HuH-7.5 (cell line): ENCODE data around the gene BRSK2.
"Not testable (repeated sequence)": the region's sequence is repeated elsewhere in the genome, so short reads cannot be mapped to it uniquely, and the experiment has no call there.

Experiments
- DNase-seq: peaks from one replicate; pipeline ENCODE4 v3.0.0; 2011; ENCODE audit warnings: low spot score

BRSK2 gene

DNA sequence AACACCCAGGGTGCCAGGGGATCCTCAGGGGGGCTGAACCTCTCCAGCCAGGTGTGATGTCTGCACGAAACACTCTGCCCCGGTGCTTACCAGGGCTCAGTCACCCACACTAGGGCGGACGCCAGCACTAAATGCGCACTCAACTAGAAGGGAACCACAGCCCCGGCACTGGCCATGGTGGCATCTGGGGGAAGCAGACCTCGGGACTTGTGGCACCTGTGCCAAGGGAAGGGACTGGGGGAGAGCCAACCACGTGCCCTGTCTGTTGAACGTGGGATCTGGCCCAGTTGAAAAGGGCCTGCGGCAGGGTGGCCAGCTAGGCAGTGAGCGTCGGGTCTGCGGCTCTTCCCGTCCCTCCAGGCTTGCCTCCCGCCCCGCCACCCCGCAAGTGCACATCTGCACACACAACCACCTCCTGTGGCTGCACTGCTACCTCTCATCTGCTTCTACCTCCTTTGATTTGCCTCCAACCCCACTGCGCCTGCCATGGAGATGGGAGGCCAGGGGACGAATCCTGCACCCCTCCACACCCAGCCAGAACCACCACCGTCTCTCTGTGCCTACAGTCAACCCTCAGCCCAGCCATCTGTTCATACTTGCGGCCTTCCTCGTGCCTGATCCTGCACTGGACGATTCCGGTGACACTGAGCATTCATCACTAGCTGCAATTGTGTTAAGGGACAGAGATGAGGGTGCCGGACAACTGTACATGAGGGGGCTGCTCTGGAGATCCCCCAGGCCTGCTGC is 111.9 kb downstream of the BRSK2 start:
- no peak for DNase-seq

DNA sequence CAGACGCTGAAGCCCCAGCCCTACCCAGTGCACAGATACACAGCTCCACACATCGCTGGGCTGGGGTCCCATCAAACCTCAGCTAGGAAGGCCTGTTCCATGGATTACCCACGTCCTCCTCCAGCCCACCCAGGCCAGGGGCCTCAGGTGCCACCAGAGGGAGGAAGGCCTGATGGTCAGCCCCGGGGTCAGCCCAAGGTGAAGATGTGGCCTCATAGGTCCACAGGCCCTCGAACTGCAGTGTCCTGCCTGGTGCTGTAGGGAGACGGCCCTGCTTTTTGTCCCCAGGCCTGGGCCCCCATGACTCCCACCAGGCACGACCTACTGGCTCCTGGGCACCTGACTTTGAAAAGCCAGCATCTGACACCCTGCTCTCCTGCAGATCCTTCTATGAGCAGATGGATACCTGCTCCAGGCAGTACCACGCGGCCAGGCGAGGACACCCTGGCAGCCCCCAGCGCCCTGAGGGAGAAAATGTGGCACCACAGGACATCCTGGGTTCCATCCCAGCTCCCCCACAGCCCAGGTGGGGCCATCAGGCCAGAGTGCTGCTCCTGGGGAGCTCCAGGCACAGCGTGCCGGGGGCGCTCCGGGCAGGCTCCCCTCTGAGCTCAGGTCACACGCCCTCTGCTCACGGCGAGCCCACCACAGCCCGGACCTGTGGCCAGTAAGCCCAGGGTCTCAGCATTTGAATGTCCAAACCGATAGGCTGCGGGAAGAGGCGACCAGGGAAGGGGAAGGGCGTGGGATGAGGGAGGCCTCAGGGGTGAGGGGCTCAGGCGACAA is 112.6 kb downstream of the BRSK2 start:
- no peak for DNase-seq

DNA sequence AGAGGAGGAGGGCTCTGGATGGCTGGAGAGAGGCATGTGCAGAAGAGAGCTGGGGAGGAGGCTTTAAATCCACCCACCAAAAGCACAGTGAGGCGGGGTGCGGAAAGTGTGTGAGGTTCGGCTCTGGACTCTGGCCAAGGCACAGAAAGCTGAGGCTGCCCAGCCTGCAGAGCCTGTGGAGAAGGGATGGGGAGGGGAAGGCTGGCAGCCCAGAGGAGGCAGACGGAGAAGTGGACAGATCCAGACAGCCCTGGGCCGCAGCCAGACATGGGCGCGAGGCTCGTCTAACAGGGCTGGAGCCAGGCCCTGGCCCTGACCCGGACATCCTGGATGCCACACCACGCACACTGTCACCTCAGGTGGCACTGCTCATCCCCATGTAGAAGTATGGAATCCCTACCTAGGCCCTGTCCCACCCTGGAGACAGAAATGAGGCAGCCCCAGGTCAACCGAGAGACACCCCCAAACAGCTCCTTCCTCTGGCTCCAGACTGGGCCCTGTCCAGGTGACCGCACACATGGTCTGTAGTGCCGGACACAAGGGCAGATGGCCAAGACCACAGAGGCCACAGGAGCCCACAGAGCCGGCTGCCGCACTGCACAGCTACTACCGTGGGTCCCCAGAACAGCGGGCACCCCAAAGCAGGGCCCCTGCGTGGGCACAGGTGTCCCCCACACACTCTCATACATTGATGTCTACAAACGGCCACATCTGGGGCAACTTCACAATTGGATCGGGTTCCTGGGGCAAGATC is 113.4 kb downstream of the BRSK2 start:
- DNase-seq: no peak

GRCh38 chr11:1503708-1504104 is 114.0 kb downstream of the BRSK2 start:
- no peak for DNase-seq

DNA sequence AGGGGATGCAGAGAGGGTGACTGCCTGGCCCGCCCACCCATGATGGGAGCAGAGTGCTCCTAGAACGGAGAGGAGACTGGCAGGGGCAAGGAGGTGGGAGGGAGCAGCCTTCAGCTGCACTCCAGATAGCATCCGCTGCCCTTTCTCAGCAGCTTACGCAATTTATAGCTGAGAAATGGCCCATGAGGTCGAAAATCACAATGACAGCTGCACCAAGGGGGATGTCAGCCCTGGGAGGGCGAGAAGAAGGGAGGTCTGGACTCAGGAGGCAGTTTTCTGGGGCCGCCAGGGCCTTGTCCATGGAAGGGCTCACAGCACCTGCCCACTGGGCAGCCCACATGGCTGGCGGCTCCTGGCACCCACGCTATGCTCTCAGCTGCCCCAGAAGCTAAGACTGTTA is 114.4 kb downstream of the BRSK2 start:
- DNase-seq: no peak

DNA sequence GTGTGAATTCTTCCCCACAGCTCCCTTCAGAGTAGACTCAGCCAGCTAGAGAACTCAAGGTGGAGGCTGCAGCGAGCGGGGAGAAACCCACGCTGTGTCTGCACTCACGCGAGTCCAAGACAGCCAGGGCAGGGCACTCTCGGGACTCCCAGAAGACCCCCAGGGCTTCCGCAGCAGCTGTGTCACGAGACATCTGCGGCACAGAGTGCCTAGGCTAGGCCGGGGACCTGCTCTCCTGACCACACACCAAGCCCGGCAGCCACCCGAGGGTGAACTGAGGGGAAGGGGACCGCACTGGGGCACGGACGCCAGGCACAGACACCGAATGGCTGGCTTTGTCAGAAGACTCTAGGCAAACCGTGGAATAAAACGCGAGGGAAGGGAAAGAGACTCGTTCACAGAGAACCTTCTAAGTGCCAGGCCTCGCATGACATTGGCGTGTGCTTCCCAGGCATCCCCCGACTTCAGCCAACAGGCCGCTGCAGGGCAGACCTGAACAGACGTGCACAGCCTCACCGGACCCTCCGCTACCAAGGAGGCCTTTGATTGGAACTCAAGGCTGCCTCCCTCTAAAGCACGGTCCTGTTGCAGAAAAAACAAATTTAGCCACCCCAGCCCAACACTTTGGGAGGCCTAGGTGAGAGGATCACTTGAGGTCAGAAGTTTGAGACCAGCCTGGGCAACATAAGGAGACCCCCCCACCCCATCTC is 115.0 kb downstream of the BRSK2 start:
- DNase-seq: no peak

GRCh38 chr11:1505480-1505879 is 115.7 kb downstream of the BRSK2 start:
- no peak for DNase-seq

DNA sequence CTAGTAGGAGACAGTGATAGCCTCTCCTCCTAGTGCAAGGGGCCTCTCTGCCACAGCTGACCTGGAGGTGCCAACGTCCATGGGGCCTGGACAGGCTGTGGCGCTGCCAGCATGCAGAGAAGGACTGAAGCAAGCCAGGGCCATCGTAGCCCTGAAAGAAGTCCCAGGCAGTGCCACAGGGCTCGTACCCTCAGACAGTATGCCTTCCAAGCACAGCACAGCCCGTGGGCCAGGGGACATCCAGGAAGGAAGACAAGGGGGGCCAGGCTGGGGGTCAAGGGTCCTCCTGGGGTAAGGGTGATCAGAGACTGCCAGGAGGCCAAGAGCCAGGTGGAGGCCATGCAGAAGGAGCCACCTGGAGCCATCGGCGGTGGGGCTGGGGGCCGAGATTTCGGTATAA is 117.2 kb downstream of the BRSK2 start:
- no peak for DNase-seq

- DNase-seq: no peak
These were observed 117.8 kb downstream of the BRSK2 start for GRCh38 chr11:1507381-1508140.

GRCh38 chr11:1508491-1508891 is 118.8 kb downstream of the BRSK2 start:
- no peak for DNase-seq

- no peak for DNase-seq
These were observed 119.3 kb downstream of the BRSK2 start for GRCh38 chr11:1508986-1509385.

DNA sequence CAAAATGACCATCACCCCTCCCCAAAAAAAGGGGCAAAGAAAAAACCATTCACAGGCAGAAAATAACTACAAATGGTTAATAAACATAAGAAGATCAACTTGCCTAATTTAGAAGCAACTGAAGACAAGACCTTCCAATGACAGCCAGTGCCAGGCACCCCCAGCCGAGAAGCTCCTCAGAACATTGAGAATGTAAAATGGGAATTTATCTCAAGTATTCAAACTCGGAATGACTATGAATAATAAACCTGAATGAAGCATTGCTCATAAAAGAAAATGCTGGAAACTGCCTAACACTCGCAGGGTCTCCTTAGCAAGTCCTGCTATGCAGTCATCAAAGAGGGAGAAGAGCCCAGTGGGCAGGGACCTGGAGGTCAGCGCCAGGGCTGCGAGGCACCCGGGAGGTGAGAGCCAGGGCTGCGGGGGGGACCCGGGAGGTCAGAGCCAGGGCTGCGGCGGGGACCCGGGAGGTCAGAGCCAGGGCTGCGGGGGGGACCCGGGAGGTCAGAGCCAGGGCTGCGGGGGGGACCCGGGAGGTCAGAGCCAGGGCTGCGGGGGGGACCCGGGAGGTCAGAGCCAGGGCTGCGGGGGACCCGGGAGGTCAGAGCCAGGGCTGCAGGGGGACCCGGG is 120.0 kb downstream of the BRSK2 start:
- DNase-seq: no peak

DNA sequence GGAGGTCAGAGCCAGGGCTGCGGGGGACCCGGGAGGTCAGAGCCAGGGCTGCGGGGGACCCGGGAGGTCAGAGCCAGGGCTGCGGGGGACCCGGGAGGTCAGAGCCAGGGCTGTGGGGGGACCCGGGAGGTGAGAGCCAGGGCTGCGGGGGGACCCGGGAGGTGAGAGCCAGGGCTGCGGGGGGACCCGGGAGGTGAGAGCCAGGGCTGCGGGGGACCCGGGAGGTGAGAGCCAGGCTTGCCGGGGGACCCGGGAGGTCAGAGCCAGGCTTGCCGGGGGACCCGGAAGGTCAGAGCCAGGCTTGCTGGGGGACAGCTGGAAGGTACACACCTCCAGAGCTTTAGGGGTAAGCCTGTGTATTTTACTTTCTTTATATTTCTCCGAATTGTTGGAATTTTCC is 120.6 kb downstream of the BRSK2 start:
- DNase-seq: not testable (repeated sequence)

DNA sequence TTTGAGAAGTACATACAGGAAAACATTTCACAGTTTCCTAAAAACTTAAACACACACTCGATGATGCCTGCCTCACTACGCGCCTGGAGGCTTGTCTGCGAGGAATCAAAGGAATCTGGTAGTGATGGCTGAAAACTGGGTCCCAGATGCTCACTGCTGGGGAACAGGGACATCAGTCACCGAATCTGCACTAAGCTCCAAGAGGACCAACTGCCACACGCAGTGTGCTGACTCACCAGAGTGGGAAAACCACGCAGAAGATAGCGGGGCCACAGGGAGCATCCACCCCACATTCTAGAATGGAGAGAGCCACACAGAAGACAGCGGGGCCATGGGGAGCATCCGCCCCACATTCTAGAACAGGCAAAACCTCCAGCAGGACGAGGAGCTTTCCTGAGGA is 121.2 kb downstream of the BRSK2 start:
- no peak for DNase-seq

GRCh38 chr11:1511937-1512496 is 122.3 kb downstream of the BRSK2 start:
- no peak for DNase-seq
